ENCODE measurements around the gene CHMP5.

CHMP5 gene

GRCh38 chr9:33318225-33318624 lies 53.4 kb downstream of the CHMP5 start:
- DNase-seq (ENCODE audit: low read depth) = no peak

GRCh38 chr9:33318781-33319180 lies 53.9 kb downstream of the CHMP5 start:
- DNase-seq (ENCODE audit: low read depth) = no peak

GRCh38 chr9:33320230-33320567 lies 55.4 kb downstream of the CHMP5 start:
- no peak for DNase-seq (ENCODE audit: low read depth)

GRCh38 chr9:33320568-33321261 lies 55.9 kb downstream of the CHMP5 start:
- no peak for DNase-seq (ENCODE audit: low read depth)

- no peak for DNase-seq (ENCODE audit: low read depth)
Measured at GRCh38 chr9:33329117-33329563, 64.3 kb downstream of the CHMP5 start.

- DNase-seq (ENCODE audit: low read depth) = no peak
Measured at GRCh38 chr9:33329979-33330378, 65.1 kb downstream of the CHMP5 start.

GRCh38 chr9:33331377-33331891 lies 66.6 kb downstream of the CHMP5 start:
- no peak for DNase-seq (ENCODE audit: low read depth)

All from activated T-helper 1 cell treated with Interleukin-2 at 50 U/mL for 16 hours (primary cell).